SK-N-SH (cell line): ENCODE results near the gene MAPK4.

Experiments used
- CTCF ChIP-seq: fragments of 200-600 bp; sonication (generic); IDR thresholded peaks from 2 replicates; pipeline ENCODE4 v1.6.1; 2017; ENCODE audit warnings: antibody characterized with exemption, mild to moderate bottlenecking, moderate library complexity
- FOXJ3 ChIP-seq: sonication (generic); formaldehyde crosslinking; IDR thresholded peaks from 2 replicates; pipeline ENCODE4 v1.5.1; 2020; ENCODE audit warnings: mild to moderate bottlenecking, missing genetic modification reagents
- RFX5 ChIP-seq: IDR thresholded peaks from 2 replicates; pipeline ENCODE4 v1.6.1; 2012; ENCODE audit warnings: mild to moderate bottlenecking, improper control_type of control experiment, low read length
- SIN3A ChIP-seq: IDR thresholded peaks from 2 replicates; pipeline ENCODE4 v1.6.1; 2012; ENCODE audit warnings: low read depth, mild to moderate bottlenecking, low read length, moderate library complexity, borderline replicate concordance
- SMC3 ChIP-seq: IDR thresholded peaks from 2 replicates; pipeline ENCODE4 v1.6.1; 2012; ENCODE audit warnings: low read depth, low read length, improper control_type of control experiment
- TAF1 ChIP-seq: IDR thresholded peaks from 2 replicates; pipeline ENCODE4 v1.6.1; 2012; ENCODE audit warnings: low read depth, mild to moderate bottlenecking, low read length, moderate library complexity, borderline replicate concordance
- TCF12 ChIP-seq: IDR thresholded peaks from 2 replicates; pipeline ENCODE4 v1.4.0; 2012

DNA sequence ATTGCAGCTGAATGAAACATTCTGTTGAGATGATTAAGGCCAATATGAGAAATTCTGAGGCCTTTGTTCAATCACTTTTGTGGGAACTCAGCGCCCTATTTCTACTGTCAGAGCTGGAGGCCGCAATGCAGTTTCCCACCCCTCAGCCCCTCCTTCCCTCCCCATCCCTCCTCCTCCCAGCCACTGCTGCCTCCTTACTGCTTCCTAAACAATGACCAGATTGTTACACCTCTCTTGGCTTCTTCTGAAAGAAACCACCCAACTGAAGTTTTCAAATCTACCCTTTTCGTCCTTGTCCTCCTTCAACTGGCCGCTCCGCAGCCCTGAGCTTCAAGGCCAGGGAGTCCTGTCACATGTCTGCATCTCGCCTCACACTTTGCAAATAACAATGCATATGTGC is 36.7 kb upstream of the MAPK4 start:
- TF ChIP-seq RFX5 (no peak), CTCF (no peak), SIN3A (no peak), TCF12 (no peak), FOXJ3 (CRISPR knock-in tag) (no peak), TAF1 (no peak), SMC3 (no peak)
